Amygdala (tissue), 56 donors: ENCODE data around the gene RAB9A.
"Not testable (repeated sequence)": the region's sequence is repeated elsewhere in the genome, so short reads cannot be mapped to it uniquely, and the experiment has no call there.

ENCODE experiments used
- DNase-seq, 56 donors: peaks; one replicate each; lab custom pipeline; 2025; lab: John Stamatoyannopoulos, UW

Gene RAB9A

GRCh38 chrX:13688958-13689740 lies at the start of gene RAB9A:
Gene RAB9A (plus strand): TSS chrX:13689128. CDS start chrX:13708747, 19,619 bp downstream.
- peak in 55 of 56 donors; percentile 3 to 83 (median 53) for DNase-seq

GRCh38 chrX:13641684-13642083 lies 47.2 kb upstream of the RAB9A start:
- not testable (repeated sequence) for DNase-seq

GRCh38 chrX:13645464-13646153 lies 43.3 kb upstream of the RAB9A start:
- DNase-seq: no peak

- peak in 47 of 56 donors; percentile 0 to 71 (median 8) for DNase-seq
Observed at GRCh38 chrX:13646154-13646549, 42.8 kb upstream of the RAB9A start.

GRCh38 chrX:13647709-13648212 lies 41.2 kb upstream of the RAB9A start:
- peak in 4 of 56 donors; percentile 0 to 48 (median 6) for DNase-seq

- DNase-seq: not testable (repeated sequence)
Observed at GRCh38 chrX:13648336-13648735, 40.6 kb upstream of the RAB9A start.

- DNase-seq: no peak
Observed at GRCh38 chrX:13649838-13650237, 39.1 kb upstream of the RAB9A start.

- no peak for DNase-seq
Observed at GRCh38 chrX:13650318-13650717, 38.6 kb upstream of the RAB9A start.

- no peak for DNase-seq
Observed at GRCh38 chrX:13651150-13651549, 37.8 kb upstream of the RAB9A start.

- no peak for DNase-seq
Observed at GRCh38 chrX:13652287-13652793, 36.6 kb upstream of the RAB9A start.

- peak; percentile 16 to 97 (median 86) for DNase-seq
Observed at GRCh38 chrX:13652850-13653693, 35.9 kb upstream of the RAB9A start, which contains the start of gene TCEANC. Gene TCEANC (plus strand): TSS chrX:13653141. CDS start chrX:13662509, 9,368 bp downstream.

GRCh38 chrX:13654116-13654515 lies 34.8 kb upstream of the RAB9A start:
- DNase-seq: no peak

- no peak for DNase-seq
Observed at GRCh38 chrX:13655674-13656073, 33.3 kb upstream of the RAB9A start.

GRCh38 chrX:13658602-13659001 lies 30.3 kb upstream of the RAB9A start:
- peak in 3 of 56 donors; percentile 0 to 25 (median 5) for DNase-seq

- no peak for DNase-seq
Observed at GRCh38 chrX:13659063-13659462, 29.9 kb upstream of the RAB9A start.

GRCh38 chrX:13661735-13662288 lies 27.1 kb upstream of the RAB9A start:
- DNase-seq: no peak

GRCh38 chrX:13662355-13662791 lies 26.6 kb upstream of the RAB9A start:
- DNase-seq: no peak

- no peak for DNase-seq
Observed at GRCh38 chrX:13664020-13664419, 24.9 kb upstream of the RAB9A start.

GRCh38 chrX:13666836-13667235 lies 22.1 kb upstream of the RAB9A start:
- DNase-seq: peak in 48 of 56 donors; percentile 0 to 74 (median 13)

- DNase-seq: no peak
Observed at GRCh38 chrX:13667919-13668318, 21.0 kb upstream of the RAB9A start.
